Activated CD4-positive, CD25-positive, alpha-beta regulatory T cell (primary cell): ENCODE results near the gene LOXL4.

Source experiments
- DNase-seq, 4 experiments: peaks; one replicate each; lab custom pipeline; 2025; lab: John Stamatoyannopoulos, UW

LOXL4 gene

GRCh38 chr10:98267894-98268693, at the start of gene LOXL4:
TSS of gene LOXL4 (minus strand) at chr10:98268194. CDS start at chr10:98263019, 5,175 bp downstream.
- DNase-seq: no peak

GRCh38 chr10:98316661-98317060, 48.7 kb upstream of the LOXL4 start:
- no peak for DNase-seq

DNA sequence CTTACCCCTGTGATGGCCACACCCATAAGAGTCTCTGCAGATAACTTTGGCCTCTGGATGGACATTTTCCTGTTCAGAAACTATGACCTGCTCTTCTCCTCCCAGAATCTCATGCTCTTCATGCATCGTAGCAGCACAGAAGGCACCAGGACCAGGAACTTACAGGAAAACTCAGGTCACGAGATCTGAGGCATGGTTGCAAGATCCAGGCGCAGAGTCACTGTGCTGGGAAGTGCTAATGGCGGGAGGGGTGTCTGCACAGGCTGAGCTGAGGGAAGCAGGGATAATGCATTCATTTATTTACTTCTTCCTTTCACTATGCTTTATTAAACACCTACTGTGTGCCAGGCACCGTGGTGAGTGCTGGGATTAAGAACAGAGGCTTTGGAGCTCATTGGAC, 48.2 kb upstream of the LOXL4 start:
- no peak for DNase-seq

- no peak for DNase-seq
These were observed 46.7 kb upstream of the LOXL4 start for GRCh38 chr10:98314532-98315284.

GRCh38 chr10:98313598-98313997, 45.6 kb upstream of the LOXL4 start:
- no peak for DNase-seq

DNA sequence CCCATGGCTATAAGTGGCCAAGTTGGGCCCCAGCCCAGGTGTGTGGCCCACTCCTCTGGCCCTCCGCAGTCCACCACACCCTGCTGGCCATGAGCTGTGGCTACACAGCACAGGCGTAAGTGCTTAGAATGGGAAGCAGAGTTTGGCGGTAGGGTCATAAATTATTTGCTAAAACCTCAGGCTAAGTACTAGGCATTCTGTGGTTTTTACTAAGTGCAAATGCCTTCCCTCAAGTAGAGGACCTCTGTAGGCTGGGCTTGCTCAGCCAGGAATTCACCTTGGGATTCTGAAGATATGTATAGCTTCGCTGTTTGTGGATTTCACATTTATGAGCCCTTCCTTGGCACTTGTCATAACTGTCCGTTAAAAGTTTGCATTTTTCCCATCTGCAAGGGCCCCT, 44.8 kb upstream of the LOXL4 start:
- no peak for DNase-seq

DNA sequence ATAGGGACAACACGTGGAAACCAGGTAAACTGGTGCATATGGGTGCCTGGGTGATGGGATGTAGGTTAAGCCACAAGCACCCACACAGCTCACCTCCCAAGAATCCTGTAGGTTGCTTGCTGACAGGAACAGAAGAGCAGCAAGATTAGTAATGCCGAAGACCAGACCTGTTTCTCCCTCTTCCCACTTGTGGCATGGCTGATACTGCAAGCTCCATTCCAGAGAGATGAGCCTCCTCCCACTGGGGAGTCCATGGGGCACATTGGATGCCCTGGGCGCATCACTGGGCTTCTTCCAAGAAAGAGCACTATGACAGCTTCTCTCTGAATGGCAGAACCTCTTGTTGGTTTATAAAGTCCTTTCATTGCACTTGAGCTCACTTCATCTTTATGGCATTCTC, 44.4 kb upstream of the LOXL4 start:
- DNase-seq: no peak

GRCh38 chr10:98310701-98311100, 42.7 kb upstream of the LOXL4 start:
- no peak for DNase-seq

DNA sequence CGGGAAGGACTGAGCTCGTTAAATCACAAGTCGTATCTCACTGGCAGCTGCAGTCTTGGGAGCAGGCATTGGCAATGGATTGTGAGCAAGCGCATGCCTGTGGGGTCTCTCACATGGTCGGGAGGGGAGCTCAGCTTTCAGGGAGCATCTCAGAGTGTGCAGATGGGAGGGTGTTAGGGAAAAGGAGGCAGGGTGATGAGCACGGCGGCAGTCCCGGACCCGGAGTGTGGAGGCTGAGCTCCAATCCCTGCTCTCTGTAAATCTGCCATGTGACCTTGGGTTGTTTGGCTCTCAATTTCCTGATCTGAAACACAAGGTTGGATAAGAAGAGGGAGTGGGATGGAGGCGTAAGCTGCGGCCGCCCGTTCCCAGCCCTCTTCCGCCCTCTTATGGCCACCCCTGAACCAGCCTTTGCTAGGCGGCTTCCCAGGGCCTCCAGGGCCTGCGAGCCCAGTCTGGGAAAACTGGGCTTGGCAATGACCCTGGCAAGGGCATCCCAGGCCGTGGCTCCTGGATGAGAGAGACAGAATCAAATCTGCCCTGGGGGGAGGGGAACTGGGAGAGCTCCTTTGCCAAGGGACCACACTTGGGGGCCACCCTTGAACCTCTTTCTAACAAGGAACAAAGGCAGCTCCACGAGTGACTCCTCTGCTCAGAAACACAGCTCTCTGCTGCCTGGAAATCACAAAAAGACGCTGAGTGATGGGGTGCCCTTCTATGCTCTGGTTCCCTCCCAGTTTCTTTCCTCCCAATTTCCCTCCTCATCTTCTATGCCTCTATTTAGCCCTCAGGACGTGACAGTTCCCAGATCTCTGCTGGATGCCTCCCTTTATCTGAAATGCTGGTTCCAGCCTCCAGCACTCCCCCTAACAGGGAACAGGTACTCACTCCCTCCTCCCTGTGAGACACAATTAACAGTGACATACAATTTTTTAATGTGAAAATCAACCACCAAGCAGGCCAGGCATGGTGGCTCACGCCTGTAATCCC, 41.7 kb upstream of the LOXL4 start:
- no peak for DNase-seq

GRCh38 chr10:98308669-98309365, 40.8 kb upstream of the LOXL4 start:
- DNase-seq: no peak

DNA sequence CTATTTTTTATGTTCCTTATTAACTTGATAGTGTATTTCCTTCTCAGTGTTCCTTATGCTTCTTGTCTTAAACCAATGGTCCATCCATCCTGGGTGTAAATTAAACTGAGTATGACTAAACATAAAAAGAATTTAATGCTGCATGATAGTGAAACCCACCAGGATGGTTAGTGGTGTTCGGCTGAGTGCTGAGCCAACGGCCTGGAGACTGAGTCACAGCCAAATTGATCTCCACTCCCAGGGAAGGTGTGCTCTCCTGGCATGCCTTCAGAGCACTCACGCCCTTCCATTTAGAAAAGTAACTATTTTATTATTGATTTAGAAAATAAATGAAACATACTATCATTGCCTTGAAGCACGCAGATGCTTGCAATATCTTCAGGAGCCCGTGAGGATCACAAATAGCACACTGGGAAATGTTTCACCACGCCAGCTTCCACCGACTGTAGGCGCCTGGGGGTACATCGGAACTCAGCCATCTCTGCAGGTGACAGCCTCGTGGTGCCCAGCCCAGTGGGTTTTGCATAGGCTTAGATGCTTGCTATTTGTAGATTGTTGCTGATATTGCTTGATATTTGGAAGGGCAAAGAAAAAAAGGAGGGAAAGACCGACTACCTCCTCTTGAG, 40.0 kb upstream of the LOXL4 start:
- DNase-seq: no peak

- DNase-seq: no peak
These were observed 38.5 kb upstream of the LOXL4 start for GRCh38 chr10:98306501-98306900.

- no peak for DNase-seq
These were observed 35.6 kb upstream of the LOXL4 start for GRCh38 chr10:98303569-98303968.

- DNase-seq: no peak
These were observed 34.9 kb upstream of the LOXL4 start for GRCh38 chr10:98302741-98303365.

- no peak for DNase-seq
These were observed 33.8 kb upstream of the LOXL4 start for GRCh38 chr10:98301664-98302319.

DNA sequence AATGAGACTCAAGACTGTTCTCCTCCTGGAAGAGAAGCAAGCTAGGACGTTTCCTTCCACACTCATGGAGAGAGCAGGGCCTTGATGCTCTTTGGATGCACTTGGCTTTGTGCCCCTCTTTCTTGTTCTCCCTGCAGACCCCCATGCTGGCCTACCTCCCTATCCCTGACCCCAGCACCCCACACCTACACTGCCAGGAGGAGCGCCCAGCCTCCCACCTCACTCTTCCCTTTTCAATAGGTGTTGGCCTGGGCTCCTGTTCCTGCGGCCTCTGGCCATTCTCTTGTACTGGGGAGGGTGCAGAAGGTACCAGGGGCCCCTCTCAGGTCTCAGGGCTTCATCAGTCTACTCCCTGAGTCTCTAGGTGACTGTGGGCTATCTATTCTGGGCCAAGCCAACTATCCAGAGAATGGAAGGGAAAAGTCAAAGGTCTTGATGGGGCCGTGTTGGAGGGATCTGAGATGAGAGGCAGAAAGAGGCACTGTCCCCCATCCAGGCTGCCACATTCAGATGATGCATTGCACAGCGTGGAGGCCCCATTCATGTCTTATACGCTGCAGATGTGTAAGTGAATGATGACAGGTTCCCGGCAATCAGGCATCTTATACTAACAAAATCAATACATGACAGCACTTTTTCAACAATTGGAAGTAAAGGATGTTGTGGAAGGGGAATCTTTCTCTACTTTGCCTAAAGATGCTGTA, 32.7 kb upstream of the LOXL4 start:
- no peak for DNase-seq

GRCh38 chr10:98299341-98299740, 31.3 kb upstream of the LOXL4 start:
- DNase-seq: no peak

DNA sequence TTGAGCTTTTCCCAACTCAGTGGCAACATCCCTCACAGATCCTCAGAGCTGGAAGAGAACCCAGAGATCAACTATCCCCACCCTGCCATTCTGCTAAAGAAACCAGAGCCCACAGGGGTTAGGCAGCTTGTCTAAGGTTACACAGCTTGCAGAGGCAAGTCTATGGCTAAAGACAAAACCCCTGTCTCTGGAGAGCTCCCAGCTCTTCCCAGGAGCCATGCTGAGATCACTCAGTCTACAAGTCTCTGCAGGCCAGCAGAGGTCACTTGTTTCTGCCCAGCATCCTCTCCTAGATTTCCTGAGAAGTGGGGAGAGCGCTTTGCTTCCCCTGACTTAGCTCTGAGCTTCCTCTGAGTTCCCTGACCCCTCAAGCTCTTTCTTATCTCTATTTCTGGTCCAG, 28.5 kb upstream of the LOXL4 start:
- DNase-seq: no peak

- no peak for DNase-seq
These were observed 27.9 kb upstream of the LOXL4 start for GRCh38 chr10:98295907-98296306.
